Activated T-helper 9 cell treated with anti-CD3 and anti-CD28 coated beads, Interleukin-2, amount 50 U/mL, for 16 hours (primary cell): ENCODE results near the gene EFHD2.
"Not testable (repeated sequence)": the region's sequence is repeated elsewhere in the genome, so short reads cannot be mapped to it uniquely, and the experiment has no call there.

Experiments used
- DNase-seq: peaks from one replicate; pipeline ENCODE4 v3.0.0-alpha.2; 2020; ENCODE audit warnings: low read depth

The EFHD2 gene

DNA sequence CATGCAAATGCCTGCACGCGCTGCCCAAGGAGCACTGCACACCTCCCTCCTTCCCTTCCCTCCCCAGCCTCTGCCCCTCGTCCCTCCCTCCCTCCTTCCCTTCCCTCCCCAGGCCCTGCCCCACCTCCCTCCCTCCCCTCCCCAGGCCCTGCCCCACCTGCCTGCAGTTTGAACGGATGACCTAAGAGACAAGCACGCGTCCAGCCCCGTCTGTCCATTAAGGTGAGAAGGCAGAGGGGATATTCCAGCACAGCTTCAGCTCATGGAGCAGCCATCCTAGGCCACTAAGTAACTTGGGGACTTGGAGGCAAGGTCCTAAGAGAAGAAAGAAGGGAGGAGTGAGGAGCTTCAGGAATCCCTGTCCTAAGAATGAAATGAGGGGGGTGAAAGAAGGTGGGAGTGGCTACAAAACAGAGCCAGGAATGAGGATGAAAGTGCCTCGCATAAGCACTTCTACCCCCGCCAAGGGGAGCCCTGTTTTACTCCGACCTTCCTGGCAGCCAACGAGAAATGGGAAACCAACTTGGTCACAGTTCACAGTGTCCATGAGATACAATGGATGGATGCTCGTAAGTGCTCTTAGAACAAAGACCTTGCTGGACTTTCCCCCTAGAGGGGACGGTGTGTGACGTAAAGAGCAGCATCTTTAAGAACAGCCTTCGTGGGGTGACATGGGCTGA, 21.3 kb upstream of the EFHD2 start:
- no peak for DNase-seq

DNA sequence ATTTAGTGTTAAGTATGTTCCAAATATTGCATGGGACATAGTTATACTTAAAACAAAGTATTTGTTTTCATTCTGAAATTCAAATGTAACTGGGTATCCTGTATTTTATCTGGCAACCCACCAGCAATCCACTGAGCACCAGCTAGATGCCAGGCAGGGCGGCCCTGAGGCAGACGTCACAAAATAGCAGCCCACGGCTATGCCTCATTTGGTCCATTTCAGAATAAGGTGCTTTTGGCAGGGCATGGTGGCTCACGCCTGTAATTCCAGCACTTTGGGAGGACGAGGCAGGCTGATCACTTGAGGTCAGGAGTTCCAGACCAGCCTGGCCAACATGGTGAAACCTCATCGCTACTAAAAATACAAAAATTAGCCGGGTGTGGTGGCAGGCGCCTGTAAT, 19.9 kb upstream of the EFHD2 start:
- not testable (repeated sequence) for DNase-seq

- DNase-seq, result no peak
Observed at GRCh38 chr1:15390667-15391066, 19.0 kb upstream of the EFHD2 start.

- DNase-seq, result no peak
Observed at GRCh38 chr1:15391366-15391765, 18.3 kb upstream of the EFHD2 start.

- DNase-seq, result no peak
Observed at GRCh38 chr1:15393475-15394257, 16.0 kb upstream of the EFHD2 start.

DNA sequence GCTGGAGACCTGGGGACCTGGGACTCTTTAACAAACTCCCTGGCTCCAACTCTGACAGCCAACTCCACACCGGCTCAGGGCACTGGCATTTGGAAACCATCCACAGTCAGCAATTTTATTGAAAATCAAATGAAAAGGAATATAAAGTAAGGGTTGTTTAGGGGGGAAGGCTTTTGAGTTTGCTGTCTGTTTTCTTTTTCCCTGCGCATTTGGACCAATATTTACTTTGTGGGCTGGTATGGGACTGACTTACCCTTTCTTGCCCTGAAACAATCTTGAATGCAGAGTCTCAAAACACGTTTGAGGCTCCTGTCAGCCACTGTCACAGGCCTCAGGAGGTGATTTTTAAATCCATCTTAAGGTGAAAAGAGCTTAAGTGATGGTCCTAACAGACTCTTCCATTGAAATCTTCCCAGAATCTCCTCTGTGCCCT, 15.4 kb upstream of the EFHD2 start:
- no peak for DNase-seq

DNA sequence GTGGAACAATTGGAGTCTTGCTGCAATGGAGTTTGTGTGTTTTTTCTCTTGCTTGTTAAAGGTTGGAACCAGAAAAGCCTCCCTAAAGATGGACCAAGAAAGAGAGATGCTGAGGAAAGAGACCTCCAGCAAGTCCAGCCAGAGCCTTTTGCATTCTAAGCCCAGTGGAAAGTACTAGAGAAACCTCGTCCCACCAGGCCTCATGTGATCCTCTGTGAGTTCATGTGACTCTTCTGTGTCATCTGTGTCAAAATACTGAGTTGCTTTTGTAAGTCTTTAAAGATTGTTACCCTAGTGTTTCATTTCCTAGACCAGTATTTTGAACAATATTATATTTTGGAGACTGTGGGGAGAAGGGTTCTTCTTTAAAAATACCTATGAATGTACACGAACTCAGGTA, 12.5 kb upstream of the EFHD2 start:
- no peak for DNase-seq

DNA sequence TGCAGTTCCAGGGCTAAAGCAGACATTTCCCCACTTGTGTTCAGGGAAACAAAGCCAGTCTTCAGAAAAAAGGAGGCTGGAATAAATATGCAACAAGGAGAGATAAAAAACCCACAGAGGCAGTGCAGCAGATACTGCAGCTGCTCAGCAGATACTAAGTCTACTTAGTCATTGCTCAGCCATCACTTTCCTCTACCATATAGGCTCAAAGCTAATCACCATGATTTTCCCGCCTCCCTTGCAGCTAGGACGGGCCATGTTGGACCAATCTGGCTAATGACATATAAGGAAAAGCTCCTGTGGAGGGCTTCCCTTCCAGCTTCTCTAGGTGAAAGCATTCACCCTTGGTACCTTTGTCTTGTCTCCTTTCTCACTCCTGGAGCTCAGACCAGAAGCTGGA, 10.0 kb upstream of the EFHD2 start:
- DNase-seq, result no peak

DNA sequence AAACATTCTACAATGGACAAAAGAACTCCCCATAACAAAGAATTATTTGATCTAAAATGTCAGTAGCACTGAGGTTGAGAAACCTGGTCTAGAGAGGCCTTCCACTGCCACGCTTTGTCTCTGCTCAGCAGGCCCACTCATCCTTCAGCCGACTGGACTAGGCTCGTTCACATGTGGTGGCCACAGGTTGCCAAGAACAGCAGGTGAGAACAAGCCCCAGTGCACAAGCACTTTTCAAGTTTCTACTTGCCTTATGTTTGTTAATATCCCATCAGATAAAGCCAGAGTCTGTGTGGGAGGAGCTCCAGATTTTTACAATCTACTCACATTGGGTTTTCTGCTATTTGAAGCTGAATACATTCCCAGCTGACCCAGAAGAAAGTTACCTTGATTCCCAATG, 9.1 kb upstream of the EFHD2 start:
- no peak for DNase-seq

GRCh38 chr1:15401391-15402055, 8.2 kb upstream of the EFHD2 start:
- no peak for DNase-seq

DNA sequence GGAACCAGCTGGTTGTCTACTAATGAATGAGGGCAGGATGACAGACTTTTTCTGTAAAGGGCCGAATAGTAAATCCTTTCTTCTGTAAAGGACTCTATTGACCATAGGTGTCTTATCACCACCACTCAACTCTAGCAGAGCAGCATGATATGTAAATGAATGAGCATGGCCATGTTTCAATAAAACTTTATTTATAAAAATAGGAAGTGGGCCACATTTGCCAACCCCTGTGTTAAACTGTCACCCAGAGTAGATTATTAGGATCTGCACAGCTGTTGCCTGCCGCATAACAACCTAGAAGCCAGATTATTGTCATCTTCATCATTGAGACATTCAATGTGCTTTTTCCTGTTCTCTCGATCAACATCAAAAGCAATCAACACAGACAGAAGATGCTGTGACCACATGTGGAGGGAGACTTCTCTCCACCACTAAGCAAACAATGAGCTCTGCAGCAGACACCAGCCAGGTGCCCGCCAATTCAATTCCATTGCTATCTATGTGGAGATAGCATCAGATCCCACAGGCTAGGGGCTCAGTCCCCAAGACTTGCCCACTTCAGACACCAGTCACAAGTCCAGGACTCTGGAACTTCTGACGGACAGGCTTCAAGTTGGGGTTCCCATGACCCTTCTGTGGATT, 6.8 kb upstream of the EFHD2 start:
- no peak for DNase-seq

- DNase-seq, result no peak
Observed at GRCh38 chr1:15403962-15404580, 5.6 kb upstream of the EFHD2 start.

DNA sequence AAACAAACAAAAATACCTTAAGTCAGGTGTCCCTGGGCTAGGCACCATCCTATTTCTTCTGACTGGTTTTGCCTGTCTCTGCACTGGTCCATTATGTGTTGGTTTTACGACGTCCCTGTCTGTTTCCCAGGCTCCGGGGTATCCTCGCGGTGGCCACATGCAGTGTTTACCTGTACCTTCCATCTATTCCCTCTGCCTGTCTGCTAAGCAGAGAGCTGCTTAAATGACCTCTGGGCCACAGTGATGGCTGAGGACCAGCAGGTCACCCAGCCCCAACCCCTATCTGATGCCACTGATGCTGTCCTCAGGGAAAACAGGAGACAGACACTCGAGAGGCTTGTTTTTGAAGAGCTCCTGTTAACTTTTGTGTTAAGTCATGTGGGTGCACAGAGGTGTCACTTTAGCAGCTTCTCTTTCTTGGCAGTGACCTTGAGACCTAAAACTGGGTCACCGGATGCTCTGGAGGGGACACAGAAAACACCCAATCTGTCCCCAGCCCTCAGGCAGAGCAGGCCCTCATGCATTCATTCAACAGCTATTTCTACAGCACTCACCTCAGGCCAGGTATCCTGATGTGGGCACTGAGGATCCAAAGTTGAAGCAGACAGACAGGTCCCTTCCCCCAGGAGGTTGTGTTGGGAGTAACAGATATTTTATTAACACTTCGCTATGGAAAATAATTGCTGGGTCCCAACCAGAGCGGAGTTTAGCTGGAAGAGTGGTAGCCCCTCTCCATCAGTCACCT, 4.4 kb upstream of the EFHD2 start:
- DNase-seq, result no peak

- no peak for DNase-seq
Observed at GRCh38 chr1:15406614-15407559, 2.8 kb upstream of the EFHD2 start.

GRCh38 chr1:15407580-15407979, 2.1 kb upstream of the EFHD2 start:
- DNase-seq, result no peak

GRCh38 chr1:15408890-15409387, 749 bp upstream of the EFHD2 start:
- no peak for DNase-seq

- DNase-seq, result no peak
Observed at GRCh38 chr1:15410223-15410883, 665 bp downstream of the EFHD2 start.

DNA sequence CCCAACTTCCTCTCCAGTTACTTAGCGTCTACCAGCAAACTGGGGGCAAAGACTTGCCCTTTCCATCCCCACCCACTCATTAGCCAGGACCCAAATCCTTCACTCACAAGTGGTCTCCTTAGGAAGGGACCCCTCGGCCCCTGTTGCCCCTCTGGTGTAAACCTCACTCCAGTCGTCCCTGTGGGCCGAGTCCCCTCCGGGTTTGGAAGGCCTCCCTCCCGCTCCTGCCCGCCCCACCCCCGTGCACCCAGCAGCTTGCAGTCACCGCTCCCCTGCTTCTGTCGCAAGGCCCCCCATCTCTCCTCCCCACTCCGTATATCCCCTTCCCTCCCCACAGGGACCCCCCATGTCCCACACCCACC, 1.2 kb downstream of the EFHD2 start:
- no peak for DNase-seq

GRCh38 chr1:15411593-15412137, 2.0 kb downstream of the EFHD2 start:
- DNase-seq, result no peak
